Panc1 (cell line): ENCODE results near the gene FRMD5. TPM values are rescaled to one million over a fixed set of nuclear protein-coding genes. Genes with fewer than 3 reads are reported as not detected.

ENCODE experiments used
- ATAC-seq: fragments of 200-7000 bp; cut with Tn5 transposase; 2 replicates; pipeline ENCODE4 v1.9.1; 2020; ENCODE audit warnings: mild to moderate bottlenecking, moderate library complexity
- BruUV-seq: library from RNA; stranded (reverse); fragments of 400-500 nt; replicated peaks from 2 replicates; lab custom pipeline; 2021; lab: Mats Ljungman, UMichigan
- CTCF ChIA-PET: fragments of 300-600 bp; sonication (Branson Sonifier 250); formaldehyde crosslinking; loops from one replicate; lab custom pipeline; 2022; ENCODE audit warnings: antibody characterized with exemption; lab: Charles Lee
- POLR2A ChIA-PET: fragments of 300-600 bp; sonication (Branson Sonifier 250); formaldehyde crosslinking; loops from one replicate; lab custom pipeline; 2022; ENCODE audit warnings: antibody characterized with exemption; lab: Charles Lee
- DNase-seq: peaks from one replicate; pipeline ENCODE4 v3.0.0-alpha.2; 2010; ENCODE audit warnings: low read depth, low spot score
- H3K27ac ChIP-seq: 2 replicates; pipeline ENCODE4 v1.5.1; 2011; ENCODE audit warnings: mild to moderate bottlenecking, low read length, inconsistent platforms
- H3K27me3 ChIP-seq: fragments of 200-500 bp; sonication (Bioruptor generic); 2 replicates; pipeline ENCODE4 v1.6.0; 2014; ENCODE audit warnings: low read length, inconsistent platforms; ENCODE audit not compliant: control insufficient read depth, insufficient read depth
- H3K36me3 ChIP-seq: fragments of 200-500 bp; sonication (Bioruptor generic); 2 replicates; pipeline ENCODE4 v1.5.1; 2014; ENCODE audit warnings: inconsistent platforms, mild to moderate bottlenecking, low read length, moderate library complexity; ENCODE audit not compliant: control insufficient read depth, insufficient read depth
- H3K4me1 ChIP-seq: 2 replicates; pipeline ENCODE4 v1.5.1; 2011; ENCODE audit warnings: inconsistent platforms, mild to moderate bottlenecking, low read length, moderate library complexity; ENCODE audit not compliant: control insufficient read depth, insufficient read depth
- H3K4me3 ChIP-seq, 2 experiments: 2 replicates each; pipeline ENCODE4 v1.5.1; 2011 to 2012; ENCODE audit warnings: low read depth in 2 of 2, low read length in 2 of 2, mild to moderate bottlenecking in 2 of 2, inconsistent platforms in 1 of 2, moderate library complexity in 1 of 2
- H3K9me3 ChIP-seq: fragments of 200-500 bp; sonication (Bioruptor generic); 2 replicates; pipeline ENCODE4 v1.5.1; 2014; ENCODE audit warnings: low read depth, mild to moderate bottlenecking, inconsistent platforms, low read length, moderate library complexity; ENCODE audit not compliant: control insufficient read depth, insufficient read depth
- CTCF ChIP-seq: fragments of 450-650 bp; IDR thresholded peaks from 2 replicates; pipeline ENCODE4 v1.5.1; 2017; ENCODE audit warnings: mild to moderate bottlenecking
- POLR2AphosphoS5 ChIP-seq: IDR thresholded peaks from 2 replicates; pipeline ENCODE4 v1.6.1; 2012; ENCODE audit warnings: mild to moderate bottlenecking, low read depth, low read length, moderate library complexity
- REST ChIP-seq, 2 experiments: IDR thresholded peaks; 2 replicates each; pipeline ENCODE4 v1.6.1; 2011 to 2012; ENCODE audit warnings: low read depth in 2 of 2, control low read depth in 1 of 2, low read length in 1 of 2, mild to moderate bottlenecking in 1 of 2, moderate library complexity in 1 of 2; ENCODE audit not compliant: insufficient read depth in 1 of 2
- SIN3A ChIP-seq: IDR thresholded peaks from 2 replicates; pipeline ENCODE4 v1.6.1; 2012; ENCODE audit warnings: low read depth, mild to moderate bottlenecking, low read length, moderate library complexity, borderline replicate concordance; ENCODE audit not compliant: insufficient read depth
- TCF7L2 ChIP-seq: IDR thresholded peaks from 2 replicates; pipeline ENCODE4 v1.6.1; 2011; ENCODE audit warnings: mild to moderate bottlenecking, low read depth, low read length, inconsistent platforms
- in situ Hi-C: cut with HindIII; loops from 2 replicates; pipeline ENCODE4 v1.10.0; 2016; ENCODE audit warnings: low sequenced_read_pairs, low pct_unique_long_range_greater_than_20kb
- intact Hi-C: fragments of 100-400 bp; cut with micrococcal nuclease; formaldehyde crosslinking; loops from one replicate; pipeline ENCODE4 v1.10.0; 2022; ENCODE audit not compliant: unreplicated experiment
- total RNA-seq: library from RNA; stranded (reverse); gene quantifications from one replicate; pipeline ENCODE4 v1.2.1, GENCODE V29; 2021; ENCODE audit not compliant: unreplicated experiment

FRMD5 gene
- total RNA-seq, 1 experiment from 2014 or later = 18.3 TPM

- ATAC-seq (peak; percentile 77), DNase-seq (no peak)
- intact Hi-C loops = no loop called here
- H3K27me3 ChIP-seq = no peaks in the 10 kb centered on the region
- TF ChIP-seq REST (IDR thresholded peaks at IDR 0.05; ENCODE audit: insufficient read depth in 1 of 2, low read depth in 2 of 2, low read length in 1 of 2) (no peak), CTCF (no peak), POLR2AphosphoS5 (no peak), SIN3A (no peak), TCF7L2 (no peak)
- POLR2A ChIA-PET = no interaction called here
- no peak overlapping the region for H3K4me3 ChIP-seq
- H3K4me1 ChIP-seq = peaks cover 9% of the 10 kb centered on the region; the same call in 1 of the 2 replicates
- no TSS peak for BruUV-seq
- in situ Hi-C loops = no loop called here
- no peaks in the 10 kb centered on the region for H3K9me3 ChIP-seq
- H3K36me3 ChIP-seq = no peaks in the 10 kb centered on the region
- CTCF ChIA-PET = interaction anchor here (0.5 to 0.6 kb wide), 2 partner anchors 82 to 369 kb away, joined by 4 to 5 read pairs; no protein-coding TSS in a partner anchor
- peak overlapping the region; percentile 41 for H3K27ac ChIP-seq
Observed at GRCh38 chr15:44136991-44137477, 58.0 kb downstream of the FRMD5 start.

- H3K27me3 ChIP-seq = no peaks in the 10 kb centered on the region
- no peaks in the 10 kb centered on the region for H3K9me3 ChIP-seq
- ATAC-seq (no peak), DNase-seq (no peak)
- no peaks in the 10 kb centered on the region for H3K4me1 ChIP-seq
- H3K4me3 ChIP-seq = no peak overlapping the region
- no peak overlapping the region for H3K27ac ChIP-seq
- BruUV-seq = no TSS peak
- in situ Hi-C loops = no loop called here
- ChIA-PET POLR2A (no interaction called here), CTCF (no interaction called here)
- H3K36me3 ChIP-seq = no peaks in the 10 kb centered on the region
- TF ChIP-seq REST (IDR thresholded peaks at IDR 0.05; ENCODE audit: insufficient read depth in 1 of 2, low read depth in 2 of 2, low read length in 1 of 2) (no peak), TCF7L2 (no peak), CTCF (no peak), SIN3A (no peak), POLR2AphosphoS5 (no peak)
- intact Hi-C loops = no loop called here
Observed at GRCh38 chr15:44132057-44132456, 63.0 kb downstream of the FRMD5 start.
